ENCODE results near the gene TPST2.

TPST2 gene

DNA sequence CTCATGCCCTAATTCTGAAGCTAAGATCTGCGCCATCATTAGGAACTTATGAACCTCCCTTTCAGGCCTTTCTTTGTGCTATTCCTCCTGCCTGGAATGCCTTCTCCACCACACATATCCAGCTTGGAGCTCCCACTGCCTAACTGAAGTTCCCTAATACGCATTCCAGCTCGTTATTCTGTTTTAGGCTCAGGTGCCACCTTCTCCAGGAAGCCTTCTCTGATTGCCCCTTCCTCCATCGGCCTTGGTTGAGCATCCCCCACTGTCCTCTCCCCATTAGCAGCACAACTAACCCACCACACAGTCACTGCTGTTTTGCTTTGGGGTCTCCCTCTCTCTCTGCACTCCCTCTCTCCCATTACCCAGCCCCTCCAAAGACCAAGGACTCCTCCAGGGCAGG lies 22.7 kb upstream of the TPST2 start:
- TF ChIP-seq TAF1 (IDR thresholded peaks at IDR 0.05; ENCODE audit: borderline replicate concordance, insufficient read depth, low read length) (no peak), POLR2AphosphoS5 (IDR thresholded peaks at IDR 0.05; ENCODE audit: low read depth, low read length) (no peak), SIN3A (IDR thresholded peaks at IDR 0.05; ENCODE audit: borderline replicate concordance, insufficient read depth, low read length) (no peak), FOXP2 (optimal IDR thresholded peaks at IDR 0.05; ENCODE audit: borderline replicate concordance, extremely low read depth, extremely low read length, insufficient read depth) (no peak)
- TF ChIP-seq, protein P1, sequence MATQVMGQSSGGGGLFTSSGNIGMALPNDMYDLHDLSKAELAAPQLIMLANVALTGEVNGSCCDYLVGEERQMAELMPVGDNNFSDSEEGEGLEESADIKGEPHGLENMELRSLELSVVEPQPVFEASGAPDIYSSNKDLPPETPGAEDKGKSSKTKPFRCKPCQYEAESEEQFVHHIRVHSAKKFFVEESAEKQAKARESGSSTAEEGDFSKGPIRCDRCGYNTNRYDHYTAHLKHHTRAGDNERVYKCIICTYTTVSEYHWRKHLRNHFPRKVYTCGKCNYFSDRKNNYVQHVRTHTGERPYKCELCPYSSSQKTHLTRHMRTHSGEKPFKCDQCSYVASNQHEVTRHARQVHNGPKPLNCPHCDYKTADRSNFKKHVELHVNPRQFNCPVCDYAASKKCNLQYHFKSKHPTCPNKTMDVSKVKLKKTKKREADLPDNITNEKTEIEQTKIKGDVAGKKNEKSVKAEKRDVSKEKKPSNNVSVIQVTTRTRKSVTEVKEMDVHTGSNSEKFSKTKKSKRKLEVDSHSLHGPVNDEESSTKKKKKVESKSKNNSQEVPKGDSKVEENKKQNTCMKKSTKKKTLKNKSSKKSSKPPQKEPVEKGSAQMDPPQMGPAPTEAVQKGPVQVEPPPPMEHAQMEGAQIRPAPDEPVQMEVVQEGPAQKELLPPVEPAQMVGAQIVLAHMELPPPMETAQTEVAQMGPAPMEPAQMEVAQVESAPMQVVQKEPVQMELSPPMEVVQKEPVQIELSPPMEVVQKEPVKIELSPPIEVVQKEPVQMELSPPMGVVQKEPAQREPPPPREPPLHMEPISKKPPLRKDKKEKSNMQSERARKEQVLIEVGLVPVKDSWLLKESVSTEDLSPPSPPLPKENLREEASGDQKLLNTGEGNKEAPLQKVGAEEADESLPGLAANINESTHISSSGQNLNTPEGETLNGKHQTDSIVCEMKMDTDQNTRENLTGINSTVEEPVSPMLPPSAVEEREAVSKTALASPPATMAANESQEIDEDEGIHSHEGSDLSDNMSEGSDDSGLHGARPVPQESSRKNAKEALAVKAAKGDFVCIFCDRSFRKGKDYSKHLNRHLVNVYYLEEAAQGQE (IDR thresholded peaks at IDR 0.05; ENCODE audit: insufficient read depth in 1 of 2, low read depth in 2 of 2, low read length in 2 of 2) = no peak

DNA sequence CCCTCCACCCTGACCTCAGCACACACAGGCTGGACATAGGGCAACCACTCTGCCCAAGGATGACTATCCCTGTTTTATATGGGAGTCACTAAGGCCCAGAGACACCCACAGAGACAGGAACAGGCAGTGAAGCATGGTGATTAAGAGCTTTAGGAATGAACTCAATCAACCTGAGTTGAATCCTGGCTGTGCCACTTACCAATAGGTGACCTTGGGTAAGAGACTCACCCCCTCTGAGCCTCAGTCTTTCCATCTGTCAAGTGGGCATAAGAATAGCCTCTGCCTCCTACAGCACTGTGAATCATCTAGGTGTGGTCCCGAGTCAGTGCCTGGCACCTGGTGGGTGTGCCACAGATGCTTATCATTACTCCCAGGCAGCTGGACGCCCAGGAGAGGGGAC lies 21.1 kb upstream of the TPST2 start:
- TF ChIP-seq, protein P1 (IDR thresholded peaks at IDR 0.05; ENCODE audit: insufficient read depth in 1 of 2, low read depth in 2 of 2, low read length in 2 of 2) = no peak
- no peak for TF ChIP-seq SIN3A (IDR thresholded peaks at IDR 0.05; ENCODE audit: borderline replicate concordance, insufficient read depth, low read length)
- no peak for TF ChIP-seq TAF1 (IDR thresholded peaks at IDR 0.05; ENCODE audit: borderline replicate concordance, insufficient read depth, low read length)
- TF ChIP-seq POLR2AphosphoS5 (IDR thresholded peaks at IDR 0.05; ENCODE audit: low read depth, low read length) = no peak
- TF ChIP-seq FOXP2 (optimal IDR thresholded peaks at IDR 0.05; ENCODE audit: borderline replicate concordance, extremely low read depth, extremely low read length, insufficient read depth) = no peak

DNA sequence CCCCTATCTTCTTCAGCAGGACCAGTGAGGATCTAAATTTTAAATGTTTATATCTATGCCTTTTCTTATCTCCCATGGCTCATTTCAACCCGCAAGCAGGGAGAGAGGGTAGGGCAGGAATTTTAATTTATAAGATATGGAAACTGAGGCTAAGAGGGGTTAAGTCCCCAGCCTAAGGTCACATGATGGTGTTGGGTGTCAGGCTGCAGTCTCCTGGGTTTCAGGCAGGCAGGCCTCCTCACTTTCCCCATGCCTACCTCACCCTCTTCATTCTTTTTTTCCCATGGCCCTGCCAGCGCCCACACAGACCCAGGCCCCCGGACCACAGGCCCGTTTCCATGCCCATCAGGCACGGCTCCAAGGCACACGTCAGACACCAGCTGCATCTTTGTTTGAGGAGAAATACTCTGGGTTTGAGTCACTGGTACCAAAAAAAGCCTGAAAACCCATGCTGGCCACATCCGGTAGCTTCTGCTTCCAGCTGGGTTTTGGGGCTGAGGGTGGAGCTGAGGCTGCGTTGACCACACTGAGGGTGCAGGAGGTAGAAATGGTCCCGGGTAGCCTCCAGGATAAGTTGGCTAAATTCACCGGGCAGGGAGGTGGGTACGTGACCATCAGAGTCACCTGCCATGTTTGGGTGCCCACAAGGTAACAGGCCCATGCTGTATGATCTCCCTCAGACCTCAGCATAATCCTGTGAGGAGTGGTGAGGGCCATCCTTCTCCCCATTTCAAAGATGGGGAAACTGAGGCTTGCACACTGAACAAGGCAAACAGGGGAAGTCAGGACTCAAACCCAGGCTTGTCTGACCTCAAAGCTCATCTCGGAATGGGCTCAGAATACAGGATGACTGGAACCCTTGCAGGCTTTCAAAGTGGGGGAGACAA lies 20.4 kb upstream of the TPST2 start:
- TF ChIP-seq POLR2AphosphoS5 (IDR thresholded peaks at IDR 0.05; ENCODE audit: low read depth, low read length) (no peak), FOXP2 (optimal IDR thresholded peaks at IDR 0.05; ENCODE audit: borderline replicate concordance, extremely low read depth, extremely low read length, insufficient read depth) (no peak), SIN3A (IDR thresholded peaks at IDR 0.05; ENCODE audit: borderline replicate concordance, insufficient read depth, low read length) (no peak)

DNA sequence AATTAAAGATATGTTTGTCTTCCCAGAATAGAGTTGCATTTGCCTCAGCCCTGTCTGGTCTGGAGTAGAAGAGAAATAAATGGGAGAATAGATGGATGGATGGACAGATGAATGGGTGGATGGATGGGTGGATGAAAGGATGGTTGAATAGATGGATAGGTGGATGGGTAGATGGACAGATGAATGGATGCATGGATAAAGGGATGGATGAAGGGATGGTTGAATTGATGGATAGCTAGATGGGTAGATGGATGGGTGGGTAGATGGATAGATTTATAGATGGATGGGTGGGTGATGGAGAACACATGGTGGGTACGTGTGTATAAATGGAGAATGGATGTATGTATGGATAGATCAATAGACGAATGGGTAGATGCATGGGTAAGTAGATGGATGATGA lies 19.4 kb upstream of the TPST2 start:
- TF ChIP-seq FOXP2 (optimal IDR thresholded peaks at IDR 0.05; ENCODE audit: borderline replicate concordance, extremely low read depth, extremely low read length, insufficient read depth) (no peak), TAF1 (IDR thresholded peaks at IDR 0.05; ENCODE audit: borderline replicate concordance, insufficient read depth, low read length) (no peak), SIN3A (IDR thresholded peaks at IDR 0.05; ENCODE audit: borderline replicate concordance, insufficient read depth, low read length) (no peak), POLR2AphosphoS5 (IDR thresholded peaks at IDR 0.05; ENCODE audit: low read depth, low read length) (no peak)

DNA sequence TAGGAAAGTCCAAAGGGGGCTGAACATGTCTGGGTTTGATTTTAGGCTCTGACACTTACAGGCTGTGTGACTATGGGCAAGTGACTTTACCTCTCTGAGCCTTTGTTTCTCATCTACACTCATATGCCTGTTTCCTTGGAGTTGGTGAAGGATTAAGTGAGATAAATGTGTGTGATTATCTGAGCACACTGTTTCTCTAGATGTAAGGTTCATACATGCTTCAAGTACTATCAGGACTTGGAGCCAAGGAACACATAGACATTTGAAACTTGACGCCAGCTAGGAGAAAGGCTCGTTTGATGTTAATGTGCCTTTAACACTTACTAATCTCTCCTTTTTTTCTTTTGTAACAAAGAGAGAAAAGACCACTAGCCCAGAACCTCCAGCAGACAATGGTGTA lies 18.2 kb upstream of the TPST2 start:
- TF ChIP-seq POLR2AphosphoS5 (IDR thresholded peaks at IDR 0.05; ENCODE audit: low read depth, low read length) (no peak), FOXP2 (optimal IDR thresholded peaks at IDR 0.05; ENCODE audit: borderline replicate concordance, extremely low read depth, extremely low read length, insufficient read depth) (no peak)

DNA sequence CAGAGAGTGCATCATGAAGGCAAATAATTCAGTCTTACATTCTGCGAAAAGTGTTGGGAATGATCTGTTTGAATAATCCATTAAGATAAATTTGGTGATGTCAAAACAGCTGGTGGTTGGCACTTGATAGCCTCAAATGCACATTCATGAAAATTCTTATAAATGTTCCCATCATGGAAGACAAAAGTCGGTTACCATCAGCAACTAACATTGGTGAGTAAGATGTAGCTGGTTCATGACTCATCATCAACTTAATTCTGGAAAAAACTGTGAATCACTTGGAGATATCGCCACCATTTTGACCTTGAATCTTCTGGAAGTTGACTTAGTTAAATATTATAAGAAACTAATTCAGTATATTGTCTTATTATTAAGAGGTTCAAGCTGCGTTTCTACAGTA lies 16.7 kb upstream of the TPST2 start:
- TF ChIP-seq POLR2AphosphoS5 (IDR thresholded peaks at IDR 0.05; ENCODE audit: low read depth, low read length) (no peak), SIN3A (IDR thresholded peaks at IDR 0.05; ENCODE audit: borderline replicate concordance, insufficient read depth, low read length) (no peak), FOXP2 (optimal IDR thresholded peaks at IDR 0.05; ENCODE audit: borderline replicate concordance, extremely low read depth, extremely low read length, insufficient read depth) (no peak), TAF1 (IDR thresholded peaks at IDR 0.05; ENCODE audit: borderline replicate concordance, insufficient read depth, low read length) (no peak)
- TF ChIP-seq, protein P1 (IDR thresholded peaks at IDR 0.05; ENCODE audit: insufficient read depth in 1 of 2, low read depth in 2 of 2, low read length in 2 of 2) = no peak

All from PFSK-1 (cell line).